Measurements from ENCODE around the gene THAP11. TPM values are rescaled to one million over a fixed set of nuclear protein-coding genes. Genes with fewer than 3 reads are reported as not detected.

The THAP11 gene
- polyA plus RNA-seq, 3 donors = 17.6 to 84.2 (median 52.5) TPM

DNA sequence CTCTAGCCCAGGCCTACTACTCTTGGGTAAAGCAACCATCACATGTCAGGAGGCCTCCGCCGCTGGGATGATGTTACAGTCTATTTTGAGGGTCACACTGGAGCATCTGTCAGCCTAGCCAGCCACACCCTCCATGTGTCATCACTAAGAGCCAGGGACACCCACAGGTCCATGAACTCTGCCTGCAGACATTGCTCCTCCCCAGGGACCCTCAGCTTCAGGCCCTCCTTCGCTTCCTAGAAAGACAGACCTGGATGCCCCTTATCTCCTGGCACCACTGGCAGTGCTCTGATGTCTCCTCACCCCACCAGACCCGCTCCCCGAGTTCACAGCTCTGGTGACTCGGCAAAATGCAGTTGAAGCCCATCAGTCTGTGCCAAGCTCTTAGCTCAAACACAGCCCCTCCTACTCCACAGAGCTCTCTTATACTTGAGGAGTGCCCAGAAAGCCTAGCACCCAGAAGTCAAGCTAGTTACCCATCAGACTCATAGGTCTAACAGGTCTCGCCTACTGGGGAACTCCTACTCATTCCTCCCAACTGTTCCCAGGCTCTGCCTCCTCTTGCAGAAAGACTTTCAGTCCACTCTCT lies 41.7 kb upstream of the THAP11 start:
- WGBS (ENCODE audit: insufficient coverage) = 74% methylated on average over 7 of the region's 7 CpGs
- Histone ChIP-seq H3K79me2 (ENCODE audit: insufficient read depth, low read length) (peaks cover 62% of the 10 kb centered on the region), H2AFZ (ENCODE audit: insufficient read depth, low read depth, low read length, poor library complexity, severe bottlenecking) (no peak overlapping the region), H3K27ac (ENCODE audit: low read depth in 1 of 2, low read length in 2 of 2) (peak overlapping the region in 1 of 2 donors; percentile 18), H3K4me3 (replicated peaks in 1 of 3; ENCODE audit: low read depth in 2 of 3, low read length in 3 of 3) (no peak overlapping the region), H3K9ac (ENCODE audit: insufficient read depth, low read length, poor library complexity, severe bottlenecking) (no peak overlapping the region), H3K4me1 (ENCODE audit: control insufficient read depth in 1 of 2, insufficient read depth in 2 of 2, low read length in 2 of 2) (peaks cover 14 to 20% of the 10 kb centered on the region in 2 donors), H4K20me1 (ENCODE audit: insufficient read depth, low read length) (peaks cover 51% of the 10 kb centered on the region), H3K4me2 (replicated peaks; ENCODE audit: extremely low read depth, low read length, poor library complexity, severe bottlenecking) (no peak overlapping the region), H3K36me3 (replicated peaks in 1 of 2; ENCODE audit: control insufficient read depth in 1 of 2, insufficient read depth in 2 of 2, low read length in 2 of 2) (peaks cover 31 to 64% of the 10 kb centered on the region in 2 donors), H3K27me3 (ENCODE audit: control insufficient read depth in 2 of 2, insufficient read depth in 2 of 2, low read length in 2 of 2) (no peaks in the 10 kb centered on the region), H3K9me3 (replicated peaks in 1 of 2; ENCODE audit: control insufficient read depth in 1 of 2, insufficient read depth in 1 of 2, low read length in 2 of 2) (no peaks in the 10 kb centered on the region)
- Mint-ChIP-seq H3K9me3 (peaks cover 0 to 1% (median 0%) of the 10 kb centered on the region in 7 donors), H3K4me3 (no peak overlapping the region), H3K27ac (peak overlapping the region in 4 of 7 donors; percentile 9 to 67 (median 26)), H3K4me1 (peaks cover 33% of the 10 kb centered on the region), H3K27me3 (ENCODE audit: low read depth in 3 of 3) (no peaks in the 10 kb centered on the region), H3K36me3 (peaks cover 47 to 75% of the 10 kb centered on the region in 2 donors)
- intact Hi-C loops (cut with micrococcal nuclease) = loop anchor here in 1 of 2 donors (10.0 kb wide), 1 partner anchor 136 kb away; the partner anchor contains the start of genes ACD, C16orf86, ENKD1 and PARD6A
- no peak for DNase-seq
- TF ChIP-seq, protein P1, sequence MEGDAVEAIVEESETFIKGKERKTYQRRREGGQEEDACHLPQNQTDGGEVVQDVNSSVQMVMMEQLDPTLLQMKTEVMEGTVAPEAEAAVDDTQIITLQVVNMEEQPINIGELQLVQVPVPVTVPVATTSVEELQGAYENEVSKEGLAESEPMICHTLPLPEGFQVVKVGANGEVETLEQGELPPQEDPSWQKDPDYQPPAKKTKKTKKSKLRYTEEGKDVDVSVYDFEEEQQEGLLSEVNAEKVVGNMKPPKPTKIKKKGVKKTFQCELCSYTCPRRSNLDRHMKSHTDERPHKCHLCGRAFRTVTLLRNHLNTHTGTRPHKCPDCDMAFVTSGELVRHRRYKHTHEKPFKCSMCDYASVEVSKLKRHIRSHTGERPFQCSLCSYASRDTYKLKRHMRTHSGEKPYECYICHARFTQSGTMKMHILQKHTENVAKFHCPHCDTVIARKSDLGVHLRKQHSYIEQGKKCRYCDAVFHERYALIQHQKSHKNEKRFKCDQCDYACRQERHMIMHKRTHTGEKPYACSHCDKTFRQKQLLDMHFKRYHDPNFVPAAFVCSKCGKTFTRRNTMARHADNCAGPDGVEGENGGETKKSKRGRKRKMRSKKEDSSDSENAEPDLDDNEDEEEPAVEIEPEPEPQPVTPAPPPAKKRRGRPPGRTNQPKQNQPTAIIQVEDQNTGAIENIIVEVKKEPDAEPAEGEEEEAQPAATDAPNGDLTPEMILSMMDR (IDR thresholded peaks at IDR 0.05) = no peak

DNA sequence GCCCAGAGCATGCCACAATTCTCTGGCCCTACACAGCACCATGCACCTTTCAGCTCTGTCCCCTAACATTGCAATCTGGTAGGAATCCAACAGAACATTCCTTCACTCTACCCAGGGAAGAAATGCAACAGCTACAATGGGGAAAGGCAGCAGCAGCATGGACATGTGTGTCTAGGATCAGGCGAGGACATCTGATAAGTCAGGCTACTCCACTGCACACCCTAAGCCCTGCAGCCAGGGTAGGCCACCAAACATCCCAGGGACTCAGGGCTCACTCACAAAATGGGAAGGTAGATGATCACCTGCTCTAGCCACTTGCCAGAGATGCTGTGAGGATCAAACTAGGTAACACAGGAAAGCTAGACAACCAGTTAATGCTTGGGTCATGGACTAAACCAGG lies 40.9 kb upstream of the THAP11 start:
- Histone ChIP-seq H4K20me1 (ENCODE audit: insufficient read depth, low read length) (peaks cover 51% of the 10 kb centered on the region), H3K4me2 (replicated peaks; ENCODE audit: extremely low read depth, low read length, poor library complexity, severe bottlenecking) (no peak overlapping the region), H3K4me1 (ENCODE audit: control insufficient read depth in 1 of 2, insufficient read depth in 2 of 2, low read length in 2 of 2) (peaks cover 20 to 28% of the 10 kb centered on the region in 2 donors), H3K4me3 (replicated peaks in 1 of 3; ENCODE audit: low read depth in 2 of 3, low read length in 3 of 3) (no peak overlapping the region), H3K9me3 (replicated peaks in 1 of 2; ENCODE audit: control insufficient read depth in 1 of 2, insufficient read depth in 1 of 2, low read length in 2 of 2) (no peaks in the 10 kb centered on the region), H3K9ac (ENCODE audit: insufficient read depth, low read length, poor library complexity, severe bottlenecking) (no peak overlapping the region), H2AFZ (ENCODE audit: insufficient read depth, low read depth, low read length, poor library complexity, severe bottlenecking) (no peak overlapping the region), H3K27me3 (ENCODE audit: control insufficient read depth in 2 of 2, insufficient read depth in 2 of 2, low read length in 2 of 2) (no peaks in the 10 kb centered on the region), H3K79me2 (ENCODE audit: insufficient read depth, low read length) (peaks cover 68% of the 10 kb centered on the region), H3K36me3 (replicated peaks in 1 of 2; ENCODE audit: control insufficient read depth in 1 of 2, insufficient read depth in 2 of 2, low read length in 2 of 2) (peaks cover 31 to 64% of the 10 kb centered on the region in 2 donors), H3K27ac (ENCODE audit: low read depth in 1 of 2, low read length in 2 of 2) (peak overlapping the region in 1 of 2 donors; percentile 4)
- WGBS (ENCODE audit: insufficient coverage) = no CpG with 5 or more reads among the region's 1 CpG
- Mint-ChIP-seq H3K9me3 (peaks cover 0 to 1% (median 0%) of the 10 kb centered on the region in 7 donors), H3K27ac (no peak overlapping the region), H3K27me3 (ENCODE audit: low read depth in 3 of 3) (no peaks in the 10 kb centered on the region), H3K4me1 (peaks cover 38% of the 10 kb centered on the region), H3K4me3 (no peak overlapping the region), H3K36me3 (peaks cover 47 to 73% of the 10 kb centered on the region in 2 donors)
- TF ChIP-seq, protein P1 (IDR thresholded peaks at IDR 0.05) = no peak
- DNase-seq = no peak
- intact Hi-C loops (cut with micrococcal nuclease) = loop anchor here in 1 of 2 donors (10.0 kb wide), 1 partner anchor 136 kb away; the partner anchor contains the start of genes ACD, C16orf86, ENKD1 and PARD6A
